Liver (tissue), 9 donors: ENCODE data around the gene SLC26A4. TPM values are rescaled to one million over a fixed set of nuclear protein-coding genes. Genes with fewer than 3 reads are reported as not detected.

ENCODE experiments used
- DNase-seq: peaks from one replicate; pipeline ENCODE4 v3.0.0-alpha.2; 2017; ENCODE audit warnings: low spot score
- H3K27ac ChIP-seq, 2 donors: one replicate each; pipeline ENCODE4 v1.7.0; 2013; ENCODE audit warnings: inconsistent platforms in 2 of 2, low read length in 2 of 2, control low read depth in 1 of 2, low read depth in 1 of 2, mild to moderate bottlenecking in 1 of 2
- H3K27me3 ChIP-seq, 4 donors: one replicate each; pipeline versions ENCODE4 v1.6.1 to v1.7.0; 2013; ENCODE audit warnings: low read length in 3 of 4, inconsistent platforms in 1 of 4, mild to moderate bottlenecking in 1 of 4, moderate library complexity in 1 of 4; ENCODE audit not compliant: control insufficient read depth in 4 of 4, insufficient read depth in 4 of 4
- H3K36me3 ChIP-seq, 4 donors: one replicate each; pipeline versions ENCODE4 v1.6.1 to v1.7.0; 2013; ENCODE audit warnings: low read length in 3 of 4, mild to moderate bottlenecking in 3 of 4, low read depth in 1 of 4, moderate library complexity in 1 of 4; ENCODE audit not compliant: control insufficient read depth in 4 of 4, insufficient read depth in 3 of 4
- H3K4me1 ChIP-seq, 4 donors: one replicate each; pipeline versions ENCODE4 v1.6.1 to v1.7.0; 2013; ENCODE audit warnings: low read length in 3 of 4, mild to moderate bottlenecking in 3 of 4, moderate library complexity in 1 of 4; ENCODE audit not compliant: control insufficient read depth in 4 of 4, insufficient read depth in 4 of 4
- H3K4me3 ChIP-seq, 3 donors: one replicate each; pipeline versions ENCODE4 v1.6.1 to v1.7.0; 2013; ENCODE audit warnings: low read length in 3 of 3, control low read depth in 1 of 3, low read depth in 1 of 3, mild to moderate bottlenecking in 1 of 3
- H3K9ac ChIP-seq, 2 donors: one replicate each; pipeline ENCODE4 v1.7.0; 2013; ENCODE audit warnings: low read length in 2 of 2, mild to moderate bottlenecking in 2 of 2, moderate library complexity in 2 of 2, control low read depth in 1 of 2, low read depth in 1 of 2
- H3K9me3 ChIP-seq, 4 donors: one replicate each; pipeline versions ENCODE4 v1.6.1 to v1.7.0; 2013; ENCODE audit warnings: low read length in 3 of 4; ENCODE audit not compliant: control insufficient read depth in 4 of 4
- CTCF ChIP-seq: fragments of 150-350 bp; IDR thresholded peaks from 2 replicates; pipeline ENCODE4 v1.5.1; 2017; ENCODE audit warnings: improper control_type of control experiment, low read depth, low read length; ENCODE audit not compliant: missing input control
- EGR1 ChIP-seq, 2 donors: IDR thresholded peaks; 2 replicates each; pipeline ENCODE4 v1.6.1; 2016 to 2018; ENCODE audit warnings: antibody characterized with exemption in 2 of 2, low read depth in 2 of 2
- FOXA1 ChIP-seq: IDR thresholded peaks from 2 replicates; pipeline ENCODE4 v1.6.1; 2016; ENCODE audit warnings: antibody characterized with exemption
- FOXA2 ChIP-seq: IDR thresholded peaks from 2 replicates; pipeline ENCODE4 v1.6.1; 2016; ENCODE audit warnings: antibody characterized with exemption
- GABPA ChIP-seq, 2 donors: IDR thresholded peaks in 1 of 2; conservative IDR thresholded peaks in 1 of 2; 2 replicates each; pipeline ENCODE4 v1.6.1; 2016; ENCODE audit warnings: antibody characterized with exemption in 2 of 2, mild to moderate bottlenecking in 1 of 2, moderate library complexity in 1 of 2
- HNF4A ChIP-seq, 2 donors: conservative IDR thresholded peaks; 2 replicates each; pipeline ENCODE4 v1.6.1; 2016; ENCODE audit warnings: antibody characterized with exemption in 2 of 2, mild to moderate bottlenecking in 2 of 2
- HNF4G ChIP-seq: IDR thresholded peaks from 2 replicates; pipeline ENCODE4 v1.6.1; 2016; ENCODE audit warnings: antibody characterized with exemption
- JUND ChIP-seq, 2 donors: IDR thresholded peaks; 2 replicates each; pipeline ENCODE4 v1.6.1; 2016; ENCODE audit warnings: antibody characterized with exemption in 2 of 2
- RAD21 ChIP-seq, 2 donors: IDR thresholded peaks; 2 replicates each; pipeline ENCODE4 v1.6.1; 2016; ENCODE audit warnings: antibody characterized with exemption in 2 of 2, mild to moderate bottlenecking in 2 of 2
- RXRA ChIP-seq, 2 donors: IDR thresholded peaks; 2 replicates each; pipeline ENCODE4 v1.6.1; 2017 to 2018; ENCODE audit warnings: antibody characterized with exemption in 2 of 2, mild to moderate bottlenecking in 1 of 2
- SP1 ChIP-seq: IDR thresholded peaks from 2 replicates; pipeline ENCODE4 v1.6.1; 2018; ENCODE audit warnings: antibody characterized with exemption, mild to moderate bottlenecking
- TAF1 ChIP-seq: conservative IDR thresholded peaks from 2 replicates; pipeline ENCODE4 v1.6.1; 2016; ENCODE audit warnings: antibody characterized with exemption, mild to moderate bottlenecking
- YY1 ChIP-seq: IDR thresholded peaks from 2 replicates; pipeline ENCODE4 v1.6.1; 2016; ENCODE audit warnings: antibody characterized with exemption, mild to moderate bottlenecking
- WGBS: extraction: QIAGEN DNeasy Blood & Tissue Kit; methylation state at CpG from one replicate; pipeline ENCODE4 v1.1.7; 2013; 5-methylcytosine and 5-hydroxymethylcytosine counted together
- polyA plus RNA-seq, 2 donors: library from polyadenylated mRNA; stranded (reverse) in 1 of 2; unstranded in 1 of 2; fragments of 200-250 nt in 1 of 2; fragments of >200 nt in 1 of 2; fragmentation: Nextera tagmentation in 1 of 2; extraction: Ambion mirVana in 1 of 2; gene quantifications; one replicate each; pipeline versions ENCODE4 v1.2.1 to v1.2.3, GENCODE V29; 2013 to 2015
- total RNA-seq, 2 donors: library from RNA; depleted of rRNA; stranded (reverse); fragments of >200 nt; gene quantifications; one replicate each; pipeline ENCODE4 v1.2.3, GENCODE V29; 2014
- TF ChIP-seq, protein P1 (sequence below): IDR thresholded peaks from 2 replicates; pipeline ENCODE4 v1.6.1; 2016; ENCODE audit warnings: antibody characterized with exemption, mild to moderate bottlenecking
- TF ChIP-seq, protein P2 (sequence below): IDR thresholded peaks from 2 replicates; pipeline ENCODE4 v1.6.1; 2016; ENCODE audit warnings: antibody characterized with exemption
- TF ChIP-seq, protein P3 (sequence below): IDR thresholded peaks from 2 replicates; pipeline ENCODE4 v1.6.1; 2016; ENCODE audit warnings: antibody characterized with exemption
- TF ChIP-seq, protein P4 (sequence below): IDR thresholded peaks from 2 replicates; pipeline ENCODE4 v1.6.1; 2016; ENCODE audit warnings: antibody characterized with exemption
- donor health status: healthy.
- donor health status: healthy.
- donor health status: healthy.
- donor health status: healthy.
- donor health status: healthy.

Gene SLC26A4
- total and polyA plus RNA-seq, 4 donors: 0.08 to 0.25 (median 0.19) TPM; not detected in 1

DNA sequence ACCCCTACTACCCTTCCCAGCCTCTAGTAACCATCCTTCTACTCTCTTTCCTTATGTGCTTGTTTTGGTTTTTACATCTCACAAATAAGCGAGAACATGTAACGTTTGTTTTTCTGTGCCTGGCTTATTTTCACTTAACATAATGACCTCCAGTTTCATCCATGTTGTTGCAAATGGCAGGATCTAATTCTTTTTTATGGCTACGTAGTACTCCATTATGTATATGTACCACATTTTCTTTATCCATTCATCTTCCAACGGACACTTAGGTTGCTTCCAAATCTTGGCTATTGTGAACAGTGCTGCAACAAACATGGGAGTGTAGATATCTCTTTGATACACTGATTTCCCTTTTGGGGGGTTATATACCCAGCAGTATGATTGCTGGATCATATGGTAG lies 33.6 kb upstream of the SLC26A4 start (continued):
- TF ChIP-seq, protein P1, sequence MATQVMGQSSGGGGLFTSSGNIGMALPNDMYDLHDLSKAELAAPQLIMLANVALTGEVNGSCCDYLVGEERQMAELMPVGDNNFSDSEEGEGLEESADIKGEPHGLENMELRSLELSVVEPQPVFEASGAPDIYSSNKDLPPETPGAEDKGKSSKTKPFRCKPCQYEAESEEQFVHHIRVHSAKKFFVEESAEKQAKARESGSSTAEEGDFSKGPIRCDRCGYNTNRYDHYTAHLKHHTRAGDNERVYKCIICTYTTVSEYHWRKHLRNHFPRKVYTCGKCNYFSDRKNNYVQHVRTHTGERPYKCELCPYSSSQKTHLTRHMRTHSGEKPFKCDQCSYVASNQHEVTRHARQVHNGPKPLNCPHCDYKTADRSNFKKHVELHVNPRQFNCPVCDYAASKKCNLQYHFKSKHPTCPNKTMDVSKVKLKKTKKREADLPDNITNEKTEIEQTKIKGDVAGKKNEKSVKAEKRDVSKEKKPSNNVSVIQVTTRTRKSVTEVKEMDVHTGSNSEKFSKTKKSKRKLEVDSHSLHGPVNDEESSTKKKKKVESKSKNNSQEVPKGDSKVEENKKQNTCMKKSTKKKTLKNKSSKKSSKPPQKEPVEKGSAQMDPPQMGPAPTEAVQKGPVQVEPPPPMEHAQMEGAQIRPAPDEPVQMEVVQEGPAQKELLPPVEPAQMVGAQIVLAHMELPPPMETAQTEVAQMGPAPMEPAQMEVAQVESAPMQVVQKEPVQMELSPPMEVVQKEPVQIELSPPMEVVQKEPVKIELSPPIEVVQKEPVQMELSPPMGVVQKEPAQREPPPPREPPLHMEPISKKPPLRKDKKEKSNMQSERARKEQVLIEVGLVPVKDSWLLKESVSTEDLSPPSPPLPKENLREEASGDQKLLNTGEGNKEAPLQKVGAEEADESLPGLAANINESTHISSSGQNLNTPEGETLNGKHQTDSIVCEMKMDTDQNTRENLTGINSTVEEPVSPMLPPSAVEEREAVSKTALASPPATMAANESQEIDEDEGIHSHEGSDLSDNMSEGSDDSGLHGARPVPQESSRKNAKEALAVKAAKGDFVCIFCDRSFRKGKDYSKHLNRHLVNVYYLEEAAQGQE: no peak
- no peak for TF ChIP-seq SP1

- Histone ChIP-seq H3K9me3 (no peaks in the 10 kb centered on the region), H3K36me3 (no peaks in the 10 kb centered on the region), H3K4me3 (no peak overlapping the region), H3K9ac (no peak overlapping the region), H3K27ac (no peak overlapping the region), H3K4me1 (no peaks in the 10 kb centered on the region), H3K27me3 (no peaks in the 10 kb centered on the region)
- DNase-seq: no peak
- 91% methylated on average over 8 of the region's 8 CpGs for WGBS
- TF ChIP-seq, protein P1: no peak
- TF ChIP-seq FOXA1 (no peak), JUND (IDR thresholded peaks at IDR 0.05) (no peak), HNF4A (conservative IDR thresholded peaks at IDR 0.05) (no peak), RXRA (IDR thresholded peaks at IDR 0.05) (no peak), EGR1 (IDR thresholded peaks at IDR 0.05; ENCODE audit: low read depth in 2 of 2) (no peak), RAD21 (IDR thresholded peaks at IDR 0.05) (no peak), CTCF (no peak), HNF4G (no peak), SP1 (no peak), YY1 (no peak), FOXA2 (no peak), GABPA (IDR thresholded peaks at IDR 0.05 in 1 of 2, conservative IDR thresholded peaks at IDR 0.05 in 1 of 2) (no peak), TAF1 (no peak)
- TF ChIP-seq, protein P2, sequence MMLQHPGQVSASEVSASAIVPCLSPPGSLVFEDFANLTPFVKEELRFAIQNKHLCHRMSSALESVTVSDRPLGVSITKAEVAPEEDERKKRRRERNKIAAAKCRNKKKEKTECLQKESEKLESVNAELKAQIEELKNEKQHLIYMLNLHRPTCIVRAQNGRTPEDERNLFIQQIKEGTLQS: no peak
- TF ChIP-seq, protein P3, sequence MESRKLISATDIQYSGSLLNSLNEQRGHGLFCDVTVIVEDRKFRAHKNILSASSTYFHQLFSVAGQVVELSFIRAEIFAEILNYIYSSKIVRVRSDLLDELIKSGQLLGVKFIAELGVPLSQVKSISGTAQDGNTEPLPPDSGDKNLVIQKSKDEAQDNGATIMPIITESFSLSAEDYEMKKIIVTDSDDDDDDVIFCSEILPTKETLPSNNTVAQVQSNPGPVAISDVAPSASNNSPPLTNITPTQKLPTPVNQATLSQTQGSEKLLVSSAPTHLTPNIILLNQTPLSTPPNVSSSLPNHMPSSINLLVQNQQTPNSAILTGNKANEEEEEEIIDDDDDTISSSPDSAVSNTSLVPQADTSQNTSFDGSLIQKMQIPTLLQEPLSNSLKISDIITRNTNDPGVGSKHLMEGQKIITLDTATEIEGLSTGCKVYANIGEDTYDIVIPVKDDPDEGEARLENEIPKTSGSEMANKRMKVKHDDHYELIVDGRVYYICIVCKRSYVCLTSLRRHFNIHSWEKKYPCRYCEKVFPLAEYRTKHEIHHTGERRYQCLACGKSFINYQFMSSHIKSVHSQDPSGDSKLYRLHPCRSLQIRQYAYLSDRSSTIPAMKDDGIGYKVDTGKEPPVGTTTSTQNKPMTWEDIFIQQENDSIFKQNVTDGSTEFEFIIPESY: no peak
- TF ChIP-seq, protein P4, sequence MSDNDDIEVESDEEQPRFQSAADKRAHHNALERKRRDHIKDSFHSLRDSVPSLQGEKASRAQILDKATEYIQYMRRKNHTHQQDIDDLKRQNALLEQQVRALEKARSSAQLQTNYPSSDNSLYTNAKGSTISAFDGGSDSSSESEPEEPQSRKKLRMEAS: no peak
These were observed 32.1 kb upstream of the SLC26A4 start for GRCh38 chr7:107628461-107629064.
